Rectal smooth muscle tissue (tissue), 1 donor: ENCODE measurements around the gene GLOD5.

Experiments
- H3K27ac ChIP-seq: one replicate; pipeline ENCODE4 v1.7.0; 2013; ENCODE audit warnings: low read depth, low read length, inconsistent platforms
- H3K27me3 ChIP-seq: one replicate; pipeline ENCODE4 v1.7.0; 2013; ENCODE audit warnings: low read length; ENCODE audit not compliant: control insufficient read depth, insufficient read depth
- H3K36me3 ChIP-seq: one replicate; pipeline ENCODE4 v1.7.0; 2013; ENCODE audit warnings: low read length; ENCODE audit not compliant: control insufficient read depth, insufficient read depth
- H3K4me1 ChIP-seq: one replicate; pipeline ENCODE4 v1.7.0; 2013; ENCODE audit warnings: low read length; ENCODE audit not compliant: control insufficient read depth, insufficient read depth
- H3K4me3 ChIP-seq: one replicate; pipeline ENCODE4 v1.7.0; 2013; ENCODE audit warnings: low read length
- H3K9ac ChIP-seq: one replicate; pipeline ENCODE4 v1.7.0; 2013; ENCODE audit warnings: low read length

GLOD5 gene

GRCh38 chrX:48736878-48737212 is 24.7 kb upstream of the GLOD5 start:
- H3K27ac ChIP-seq, result no peak overlapping the region

GRCh38 chrX:48737213-48737938 is 24.2 kb upstream of the GLOD5 start:
- Histone ChIP-seq H3K27me3 (no peaks in the 10 kb centered on the region), H3K4me1 (no peaks in the 10 kb centered on the region), H3K4me3 (peak overlapping the region; percentile 78), H3K27ac (peak overlapping the region; percentile 85), H3K9ac (peak overlapping the region; percentile 66), H3K36me3 (no peaks in the 10 kb centered on the region)

More at GRCh38 chrX:48736878-48737212, 24.7 kb upstream of the GLOD5 start:
- no peaks in the 10 kb centered on the region for H3K4me1 ChIP-seq
- H3K27me3 ChIP-seq, result no peaks in the 10 kb centered on the region
- H3K36me3 ChIP-seq, result no peaks in the 10 kb centered on the region
- no peak overlapping the region for H3K9ac ChIP-seq
- peak overlapping the region; percentile 38 for H3K4me3 ChIP-seq

- H3K4me1 ChIP-seq, result no peaks in the 10 kb centered on the region
- H3K36me3 ChIP-seq, result no peaks in the 10 kb centered on the region
- H3K27ac ChIP-seq, result peak overlapping the region; percentile 85
- no peaks in the 10 kb centered on the region for H3K27me3 ChIP-seq
- peak overlapping the region; percentile 78 for H3K4me3 ChIP-seq
- peak overlapping the region; percentile 66 for H3K9ac ChIP-seq
Measured at GRCh38 chrX:48737940-48738339, 23.6 kb upstream of the GLOD5 start.

- no peaks in the 10 kb centered on the region for H3K36me3 ChIP-seq
- H3K4me1 ChIP-seq, result no peaks in the 10 kb centered on the region
- H3K4me3 ChIP-seq, result no peak overlapping the region
- H3K27ac ChIP-seq, result no peak overlapping the region
- H3K27me3 ChIP-seq, result no peaks in the 10 kb centered on the region
- H3K9ac ChIP-seq, result no peak overlapping the region
Measured at GRCh38 chrX:48741834-48742233, 19.7 kb upstream of the GLOD5 start.

GRCh38 chrX:48745222-48745621 is 16.3 kb upstream of the GLOD5 start:
- no peak overlapping the region for H3K4me3 ChIP-seq
- no peaks in the 10 kb centered on the region for H3K36me3 ChIP-seq
- no peak overlapping the region for H3K9ac ChIP-seq
- no peaks in the 10 kb centered on the region for H3K4me1 ChIP-seq
- H3K27me3 ChIP-seq, result no peaks in the 10 kb centered on the region
- H3K27ac ChIP-seq, result no peak overlapping the region

- H3K36me3 ChIP-seq, result no peaks in the 10 kb centered on the region
- H3K4me1 ChIP-seq, result no peaks in the 10 kb centered on the region
- H3K27ac ChIP-seq, result no peak overlapping the region
- H3K27me3 ChIP-seq, result no peaks in the 10 kb centered on the region
- H3K9ac ChIP-seq, result no peak overlapping the region
- no peak overlapping the region for H3K4me3 ChIP-seq
Measured at GRCh38 chrX:48747415-48748016, 14.0 kb upstream of the GLOD5 start.

GRCh38 chrX:48749182-48749581 is 12.4 kb upstream of the GLOD5 start:
- Histone ChIP-seq H3K4me3 (no peak overlapping the region), H3K9ac (no peak overlapping the region), H3K36me3 (no peaks in the 10 kb centered on the region), H3K27ac (no peak overlapping the region), H3K4me1 (no peaks in the 10 kb centered on the region), H3K27me3 (no peaks in the 10 kb centered on the region)

- H3K27me3 ChIP-seq, result peaks cover under 1% of the 10 kb centered on the region
- H3K27ac ChIP-seq, result no peak overlapping the region
- H3K36me3 ChIP-seq, result no peaks in the 10 kb centered on the region
- no peaks in the 10 kb centered on the region for H3K4me1 ChIP-seq
- no peak overlapping the region for H3K9ac ChIP-seq
- H3K4me3 ChIP-seq, result no peak overlapping the region
Measured at GRCh38 chrX:48751343-48751742, 10.2 kb upstream of the GLOD5 start.

- H3K27ac ChIP-seq, result no peak overlapping the region
- no peak overlapping the region for H3K4me3 ChIP-seq
- no peaks in the 10 kb centered on the region for H3K36me3 ChIP-seq
- H3K9ac ChIP-seq, result no peak overlapping the region
- H3K4me1 ChIP-seq, result no peaks in the 10 kb centered on the region
- H3K27me3 ChIP-seq, result peaks cover 2% of the 10 kb centered on the region
Measured at GRCh38 chrX:48752498-48752897, 9.0 kb upstream of the GLOD5 start.

GRCh38 chrX:48753708-48754228 is 7.8 kb upstream of the GLOD5 start:
- no peak overlapping the region for H3K4me3 ChIP-seq
- no peak overlapping the region for H3K27ac ChIP-seq
- peaks cover 2% of the 10 kb centered on the region for H3K27me3 ChIP-seq
- H3K36me3 ChIP-seq, result no peaks in the 10 kb centered on the region
- no peaks in the 10 kb centered on the region for H3K4me1 ChIP-seq
- H3K9ac ChIP-seq, result no peak overlapping the region

GRCh38 chrX:48754238-48754637 is 7.3 kb upstream of the GLOD5 start:
- Histone ChIP-seq H3K4me3 (no peak overlapping the region), H3K9ac (no peak overlapping the region), H3K36me3 (no peaks in the 10 kb centered on the region), H3K27ac (no peak overlapping the region), H3K4me1 (no peaks in the 10 kb centered on the region), H3K27me3 (peaks cover 2% of the 10 kb centered on the region)

GRCh38 chrX:48769230-48769629 is 7.7 kb downstream of the GLOD5 start:
- Histone ChIP-seq H3K36me3 (no peaks in the 10 kb centered on the region), H3K9ac (no peak overlapping the region), H3K4me3 (no peak overlapping the region), H3K27ac (no peak overlapping the region), H3K4me1 (no peaks in the 10 kb centered on the region), H3K27me3 (peaks cover 4% of the 10 kb centered on the region)

GRCh38 chrX:48770296-48770695 is 8.7 kb downstream of the GLOD5 start:
- Histone ChIP-seq H3K36me3 (no peaks in the 10 kb centered on the region), H3K4me1 (no peaks in the 10 kb centered on the region), H3K27ac (no peak overlapping the region), H3K27me3 (peaks cover 4% of the 10 kb centered on the region), H3K4me3 (no peak overlapping the region), H3K9ac (no peak overlapping the region)
